GM19025 (cell line): ENCODE data around the gene RTN4RL1.

Experiments
- ATAC-seq: cut with Tn5 transposase; IDR thresholded peaks from one replicate; pipeline ENCODE4 v1.9.1; 2021; ENCODE audit warnings: mild to moderate bottlenecking, low read depth, moderate library complexity; ENCODE audit not compliant: unreplicated experiment

RTN4RL1 gene

GRCh38 chr17:1934901-1935300, 90.2 kb downstream of the RTN4RL1 start:
- ATAC-seq: no peak

DNA sequence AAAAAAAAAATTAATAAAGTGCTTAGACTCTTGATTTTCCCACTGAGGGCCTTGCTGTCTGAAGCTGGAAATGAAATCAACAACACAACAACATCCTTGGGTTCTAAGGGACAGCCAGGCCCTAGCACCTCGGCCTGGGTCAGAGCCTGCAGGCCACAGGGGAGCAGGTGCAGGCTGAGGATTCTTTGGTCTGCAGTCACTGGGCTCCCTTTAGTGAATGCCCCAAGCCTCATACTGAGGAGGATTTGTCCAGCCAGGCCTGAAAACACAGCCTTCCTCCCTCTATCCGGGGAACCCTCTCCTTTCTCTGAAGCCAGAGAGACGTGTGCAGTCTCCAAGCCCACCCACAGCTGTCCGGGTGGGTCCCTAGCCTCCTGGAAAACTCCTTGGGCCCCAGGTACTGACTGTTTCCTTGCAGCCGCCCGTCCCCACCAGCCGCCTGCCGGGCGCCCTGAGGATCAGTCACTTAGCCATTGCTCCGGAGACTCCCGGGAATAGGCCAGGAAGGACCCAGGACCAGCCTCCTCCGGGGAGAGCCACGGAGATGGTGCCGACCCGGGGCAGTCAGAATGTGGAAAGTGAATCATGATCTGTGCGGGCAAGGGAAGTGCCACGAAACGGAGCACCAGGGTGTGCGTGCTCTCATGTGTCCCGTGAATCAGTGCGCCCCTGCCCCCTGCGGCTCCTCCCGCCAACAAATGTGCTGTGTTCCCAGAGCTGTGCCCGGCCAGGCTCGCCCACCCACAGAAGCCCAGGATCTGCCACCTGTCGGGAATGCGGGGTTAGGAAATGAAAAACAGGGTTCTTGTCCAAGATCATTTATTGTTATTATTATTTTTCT, 91.0 kb downstream of the RTN4RL1 start:
- no peak for ATAC-seq

DNA sequence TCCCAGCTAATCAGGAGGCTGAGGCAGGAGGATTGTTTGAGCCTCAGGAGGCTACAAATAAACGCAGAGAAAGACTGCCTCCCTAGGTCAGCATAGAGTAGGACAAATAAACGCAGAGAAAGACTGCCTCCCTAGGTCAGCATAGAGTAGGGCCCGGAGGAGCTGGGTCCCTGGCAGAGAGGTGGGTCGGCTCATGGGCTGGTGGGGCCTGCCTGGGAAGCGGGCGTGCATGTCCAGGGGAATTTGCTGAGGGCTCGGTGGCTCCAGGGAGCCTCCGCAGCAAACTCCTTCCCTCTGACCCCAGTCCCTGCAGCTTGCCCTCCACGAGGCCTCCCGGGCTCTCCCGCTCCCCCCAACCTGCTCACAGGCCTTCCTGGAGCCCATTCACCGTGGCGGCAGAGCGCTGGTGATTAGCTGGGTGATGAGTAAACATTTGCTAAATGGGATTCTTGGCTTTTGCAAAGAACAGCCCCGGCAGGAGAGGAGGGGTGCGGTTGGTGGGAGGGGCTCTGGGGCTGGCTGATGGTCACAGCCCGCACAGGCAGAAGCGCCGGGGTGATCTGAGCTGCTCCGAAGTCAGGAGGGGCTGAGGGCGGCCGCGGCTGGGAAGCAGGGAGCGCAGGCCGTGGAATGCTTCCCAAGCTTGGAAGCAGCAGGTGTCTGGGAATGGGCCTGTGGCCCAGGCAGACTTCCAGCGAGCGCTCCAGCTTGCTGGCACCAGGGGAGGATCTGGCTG, 93.1 kb downstream of the RTN4RL1 start:
- ATAC-seq: no peak

- no peak for ATAC-seq
Measured at GRCh38 chr17:1930337-1930645, 94.8 kb downstream of the RTN4RL1 start.

GRCh38 chr17:1928976-1929375, 96.2 kb downstream of the RTN4RL1 start:
- ATAC-seq: no peak

- ATAC-seq: no peak
Measured at GRCh38 chr17:1920948-1921351, 104.2 kb downstream of the RTN4RL1 start.

GRCh38 chr17:1919201-1919600, 105.9 kb downstream of the RTN4RL1 start:
- no peak for ATAC-seq

- ATAC-seq: no peak
Measured at GRCh38 chr17:1918346-1919162, 106.6 kb downstream of the RTN4RL1 start.

DNA sequence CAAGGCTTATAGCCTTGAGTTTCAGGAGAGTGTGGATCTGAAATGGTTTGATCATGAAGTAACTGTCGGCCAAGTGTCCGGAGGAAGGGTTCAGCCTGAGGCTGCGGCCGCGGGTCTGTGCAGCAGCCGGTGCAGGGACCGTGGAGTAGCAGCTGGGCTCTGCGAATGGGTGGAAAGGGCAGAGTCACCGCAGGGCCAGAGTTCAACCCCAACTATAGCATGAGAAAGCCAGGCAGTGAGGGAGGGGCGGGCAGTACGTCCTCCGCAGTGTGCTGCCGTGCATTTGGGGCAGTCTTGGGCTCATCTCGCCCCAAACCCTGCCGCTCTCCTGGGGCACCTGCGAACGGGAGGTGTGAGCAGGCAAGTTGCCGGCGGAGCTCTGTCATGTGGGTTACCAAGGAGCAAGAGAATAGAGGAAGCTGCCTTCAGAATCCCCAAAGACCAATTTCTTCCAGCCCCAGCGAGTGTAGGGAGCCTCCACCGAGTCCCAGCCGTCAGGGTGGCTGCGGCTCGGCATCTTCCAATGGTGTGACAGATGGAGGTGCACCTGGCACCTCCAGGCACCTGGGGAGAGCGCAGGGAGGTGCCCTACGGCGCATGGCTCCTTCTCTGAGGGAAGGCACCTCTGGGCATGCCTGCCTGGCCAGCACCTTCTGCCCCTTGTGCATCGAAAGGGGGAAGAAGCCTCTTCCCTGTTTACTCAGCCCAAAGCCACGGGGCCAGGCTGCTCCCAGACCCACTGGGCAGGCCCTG, 108.0 kb downstream of the RTN4RL1 start:
- ATAC-seq: no peak

DNA sequence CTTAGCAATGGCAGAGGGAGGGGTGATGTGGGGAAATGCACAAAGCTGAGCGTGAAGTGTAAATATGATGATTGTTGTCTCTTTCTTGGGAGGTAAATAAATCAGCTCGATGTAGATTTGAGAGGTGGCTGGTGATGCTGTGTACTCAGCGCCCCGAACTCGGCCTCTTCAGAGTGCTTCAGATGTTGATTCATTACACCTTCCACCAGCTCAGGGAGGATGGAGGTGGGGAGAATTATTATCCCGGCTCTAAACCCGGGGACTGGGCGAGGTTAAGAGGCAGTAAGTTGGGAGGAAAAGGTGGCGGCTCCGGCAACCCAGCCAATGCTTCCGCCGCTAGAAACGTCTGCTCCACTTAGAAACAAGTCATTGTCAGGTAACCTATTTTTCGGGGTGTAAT, 108.8 kb downstream of the RTN4RL1 start:
- no peak for ATAC-seq

- ATAC-seq: no peak
Measured at GRCh38 chr17:1915889-1916288, 109.2 kb downstream of the RTN4RL1 start.

DNA sequence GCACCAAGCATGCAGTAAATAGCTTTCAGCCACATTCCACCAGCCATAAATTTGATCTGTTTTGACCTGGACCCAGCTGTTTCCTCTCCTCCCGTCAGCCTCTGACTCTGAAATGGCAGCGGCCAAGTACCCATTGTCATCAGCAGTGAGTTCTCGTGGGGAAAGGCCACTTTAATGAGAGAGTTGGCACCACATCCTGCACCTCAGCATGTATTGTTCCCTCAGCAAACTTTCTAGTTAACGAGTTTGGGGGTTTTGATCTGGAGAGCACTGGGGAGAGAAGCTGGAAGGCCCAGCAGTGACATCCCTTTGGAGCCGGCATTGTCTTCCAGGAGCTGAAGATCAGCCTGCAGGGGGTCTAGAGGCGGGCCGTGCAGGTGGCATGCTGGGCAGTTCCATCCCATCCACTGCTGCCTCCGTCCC, 110.5 kb downstream of the RTN4RL1 start:
- no peak for ATAC-seq

- ATAC-seq: no peak
Measured at GRCh38 chr17:1913702-1914101, 111.4 kb downstream of the RTN4RL1 start.

DNA sequence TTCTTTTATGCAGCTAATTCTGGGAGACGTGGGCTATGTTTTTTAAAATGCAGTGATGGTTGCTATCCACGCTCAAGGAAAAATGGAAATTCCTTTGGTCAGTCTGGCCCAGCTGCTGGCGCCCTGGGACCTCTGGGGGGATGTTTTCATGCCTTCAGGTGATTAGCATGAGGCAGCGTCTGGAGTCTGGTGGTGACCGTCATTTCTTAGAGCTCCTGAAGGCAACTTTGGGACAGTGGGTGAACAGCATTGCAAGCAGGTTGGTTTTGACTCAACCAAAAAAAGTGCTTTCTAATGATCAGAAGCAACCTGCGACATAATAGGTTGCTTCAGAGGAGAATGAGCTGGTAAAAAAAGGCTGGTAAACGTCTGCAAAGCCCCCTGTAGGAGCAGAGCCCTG, 113.0 kb downstream of the RTN4RL1 start:
- ATAC-seq: no peak

- ATAC-seq: no peak
Measured at GRCh38 chr17:1909985-1910384, 115.1 kb downstream of the RTN4RL1 start.

GRCh38 chr17:1908699-1909309, 116.3 kb downstream of the RTN4RL1 start:
- no peak for ATAC-seq

GRCh38 chr17:1907909-1908698, 117.0 kb downstream of the RTN4RL1 start:
- ATAC-seq: no peak

GRCh38 chr17:1907216-1907631, 117.9 kb downstream of the RTN4RL1 start:
- no peak for ATAC-seq

GRCh38 chr17:1906662-1907101, 118.5 kb downstream of the RTN4RL1 start:
- no peak for ATAC-seq
